Sigmoid colon (tissue), 7 donors: ENCODE results near the gene ZDHHC11B. TPM values are rescaled to one million over a fixed set of nuclear protein-coding genes. Genes with fewer than 3 reads are reported as not detected.
"Not testable (repeated sequence)": the region's sequence is repeated elsewhere in the genome, so short reads cannot be mapped to it uniquely, and the experiment has no call there.

Source experiments
- DNase-seq: peaks from one replicate; pipeline ENCODE4 v3.0.0-alpha.2; 2019
- H3K27ac ChIP-seq, 4 donors: fragments of 200-600 bp; sonication (generic); one replicate each; pipeline ENCODE4 v1.5.1; 2016 to 2019; ENCODE audit warnings: mild to moderate bottlenecking in 1 of 4
- H3K27me3 ChIP-seq, 3 donors: fragments of 200-600 bp; sonication (generic); one replicate each; pipeline ENCODE4 v1.5.1; 2019; ENCODE audit warnings: mild to moderate bottlenecking in 1 of 3
- H3K36me3 ChIP-seq, 4 donors: fragments of 200-600 bp; sonication (generic); one replicate each; pipeline ENCODE4 v1.5.1; 2016 to 2019
- H3K4me1 ChIP-seq, 4 donors: fragments of 200-600 bp; sonication (generic); one replicate each; pipeline ENCODE4 v1.5.1; 2017 to 2019
- H3K4me3 ChIP-seq, 4 donors: fragments of 200-600 bp; sonication (generic); one replicate each; pipeline ENCODE4 v1.5.1; 2017 to 2019; ENCODE audit warnings: mild to moderate bottlenecking in 2 of 4, moderate library complexity in 1 of 4
- H3K9me3 ChIP-seq, 4 donors: fragments of 200-600 bp in 3 of 4; sonication (generic) in 3 of 4; one replicate each; pipeline versions ENCODE4 v1.5.1 to v1.6.1; 2013 to 2019
- CTCF ChIP-seq, 4 experiments: fragments of 450-650 bp in 3 of 4; fragments of 200-600 bp in 1 of 4; IDR thresholded peaks; one replicate each; pipeline ENCODE4 v1.5.1; 2016 to 2019; ENCODE audit warnings: antibody characterized with exemption in 4 of 4, mild to moderate bottlenecking in 3 of 4, moderate library complexity in 2 of 4
- EP300 ChIP-seq, 4 donors: sonication (generic); formaldehyde crosslinking; IDR thresholded peaks; one replicate each; pipeline ENCODE4 v1.6.1; 2017; ENCODE audit warnings: antibody characterized with exemption in 4 of 4
- POLR2A ChIP-seq, 2 donors: fragments of 450-650 bp; IDR thresholded peaks; one replicate each; pipeline ENCODE4 v1.6.1; 2016; ENCODE audit warnings: antibody characterized with exemption in 2 of 2, mild to moderate bottlenecking in 2 of 2, moderate library complexity in 2 of 2
- POLR2AphosphoS5 ChIP-seq, 4 donors: sonication (generic); formaldehyde crosslinking; IDR thresholded peaks; one replicate each; pipeline ENCODE4 v1.6.1; 2017; ENCODE audit warnings: antibody characterized with exemption in 4 of 4
- WGBS, 2 donors: extraction: QIAGEN DNeasy Blood & Tissue Kit; methylation state at CpG; one replicate each; pipeline ENCODE4 v1.1.7; 2013; 5-methylcytosine and 5-hydroxymethylcytosine counted together
- intact Hi-C: fragments of 100-400 bp; cut with DNase I; formaldehyde crosslinking; loops from one replicate; pipeline ENCODE4 v1.15.1; 2023
- polyA plus RNA-seq, 3 donors: library from polyadenylated mRNA; stranded (reverse); fragments of 200-250 nt; gene quantifications; one replicate each; pipeline ENCODE4 v1.2.3, GENCODE V29; 2013
- total RNA-seq, 4 donors: library from RNA; depleted of rRNA; stranded (reverse); fragments of >200 nt; gene quantifications; one replicate each; pipeline ENCODE4 v1.1.0, GENCODE V29; 2016
- donor health status: healthy with polysubstance abuse.
- donor health status: Bipolar disorder and iron deficiency.
- donor health status: healthy.

ZDHHC11B gene
- total and polyA plus RNA-seq, 7 donors, result 0.46 to 12.7 (median 1.8) TPM; not detected in 1

- Histone ChIP-seq H3K9me3 (no peaks in the 10 kb centered on the region), H3K36me3 (peaks cover 0 to 4% (median 0%) of the 10 kb centered on the region in 4 donors), H3K4me1 (peaks cover 0 to 4% (median 1%) of the 10 kb centered on the region in 4 donors), H3K27me3 (no peaks in the 10 kb centered on the region), H3K4me3 (no peak overlapping the region), H3K27ac (no peak overlapping the region)
- no peak for DNase-seq
- TF ChIP-seq POLR2A (IDR thresholded peaks at IDR 0.05) (no peak), POLR2AphosphoS5 (IDR thresholded peaks at IDR 0.05) (no peak), EP300 (IDR thresholded peaks at IDR 0.05) (no peak), CTCF (IDR thresholded peaks at IDR 0.05) (no peak)
- intact Hi-C loops, result no loop called here
- WGBS, 2 donors, result 89% methylated on average over 11 to 12 of the region's 13 CpGs
Observed at GRCh38 chr5:751496-751895, 33.0 kb downstream of the ZDHHC11B start.

DNA sequence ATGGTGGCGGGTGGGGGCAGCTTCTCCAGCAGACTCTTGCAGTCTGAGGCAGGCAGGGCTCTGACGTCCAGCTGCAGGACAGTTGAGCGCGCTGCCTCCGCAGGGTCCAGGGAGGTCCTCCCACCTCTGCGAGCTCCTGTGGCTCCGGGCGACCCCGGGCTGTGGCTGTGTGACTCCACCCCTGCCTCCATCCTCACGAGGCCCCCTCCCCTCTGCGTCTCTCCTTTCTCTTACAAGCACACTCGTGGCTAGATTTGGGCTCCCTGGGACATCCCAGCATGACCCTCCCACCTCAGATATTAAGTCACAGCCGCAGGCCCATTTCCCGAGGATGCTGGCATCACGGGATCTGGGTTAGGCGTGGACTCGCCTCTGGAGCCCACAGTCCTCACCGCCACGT is 34.3 kb downstream of the ZDHHC11B start:
- DNase-seq, H3K4me1 ChIP-seq, intact Hi-C loops, H3K4me3 ChIP-seq, H3K9me3 ChIP-seq, H3K27me3 ChIP-seq, H3K36me3 ChIP-seq, H3K27ac ChIP-seq: not testable (repeated sequence)
- WGBS, 2 donors, result 82 to 93% methylated on average over 7 to 12 of the region's 19 CpGs

GRCh38 chr5:749101-749670 is 35.3 kb downstream of the ZDHHC11B start:
- 87 to 88% methylated on average over 14 of the region's 14 CpGs for WGBS, 2 donors
- Histone ChIP-seq H3K4me1 (no peaks in the 10 kb centered on the region), H3K27me3 (no peaks in the 10 kb centered on the region), H3K4me3 (no peak overlapping the region), H3K9me3 (no peaks in the 10 kb centered on the region), H3K36me3 (peaks cover 0 to 4% (median 0%) of the 10 kb centered on the region in 4 donors), H3K27ac (no peak overlapping the region)
- intact Hi-C loops, result no loop called here
- DNase-seq, result no peak
- no peak for TF ChIP-seq POLR2A (IDR thresholded peaks at IDR 0.05)

GRCh38 chr5:748011-748980 is 36.2 kb downstream of the ZDHHC11B start:
- H3K27ac ChIP-seq, H3K27me3 ChIP-seq, H3K9me3 ChIP-seq, DNase-seq, intact Hi-C loops, H3K4me3 ChIP-seq, H3K36me3 ChIP-seq, H3K4me1 ChIP-seq: not testable (repeated sequence)
- 80 to 82% methylated on average over 17 to 18 of the region's 18 CpGs for WGBS, 2 donors

DNA sequence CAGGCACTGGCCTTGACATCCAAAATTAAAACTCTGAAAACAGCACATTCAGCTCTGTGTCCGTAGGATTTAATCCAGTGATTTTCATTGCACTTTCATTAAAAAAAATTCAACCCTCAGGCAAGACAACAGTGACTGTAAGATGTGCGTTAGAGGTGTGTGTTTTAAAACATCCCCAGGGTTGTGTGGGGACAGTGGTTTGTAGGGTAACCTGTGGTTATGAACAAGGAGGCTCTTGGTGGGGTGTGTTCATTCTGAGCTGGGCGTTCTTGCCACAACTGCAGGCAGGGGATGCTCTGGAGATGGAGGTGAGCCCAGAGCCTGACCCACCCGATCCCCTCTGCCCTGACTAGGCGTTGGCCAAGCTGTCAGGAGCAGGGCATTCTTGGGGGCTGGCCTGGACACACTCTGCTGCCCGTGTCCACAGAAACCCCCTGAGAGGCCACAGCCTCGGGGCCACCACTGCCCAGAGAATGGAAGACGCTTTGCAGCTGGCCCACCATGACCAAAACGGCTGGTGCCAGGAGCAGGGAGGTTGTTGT is 37.2 kb downstream of the ZDHHC11B start:
- DNase-seq, H3K4me1 ChIP-seq, intact Hi-C loops: not testable (repeated sequence)

DNA sequence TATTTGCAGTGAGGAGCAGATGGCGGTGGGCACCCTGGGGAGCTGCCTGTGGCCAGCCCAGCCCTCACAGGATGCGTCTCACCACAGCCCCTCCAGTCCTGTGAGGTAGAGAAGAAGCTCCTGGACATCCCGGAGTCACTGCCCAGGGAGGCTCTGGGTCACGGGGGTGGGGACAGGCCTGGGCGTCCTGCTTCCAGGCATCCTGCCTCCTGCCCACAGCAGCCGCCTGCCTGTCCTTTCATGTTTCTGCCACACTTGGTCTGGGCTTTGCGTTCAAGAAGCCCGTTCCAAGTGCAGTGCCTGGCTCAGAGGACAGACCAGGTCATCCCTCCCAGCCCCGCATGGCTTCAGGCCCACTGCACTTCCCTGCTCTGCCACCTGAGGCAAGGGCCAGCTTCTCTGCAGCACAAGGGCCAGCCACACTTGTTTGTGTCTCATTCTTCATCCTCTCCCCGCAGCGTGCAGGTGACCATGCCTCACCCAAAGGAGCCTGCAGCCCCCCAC is 38.2 kb downstream of the ZDHHC11B start:
- Histone ChIP-seq H3K27me3 (no peaks in the 10 kb centered on the region), H3K4me1 (no peaks in the 10 kb centered on the region), H3K27ac (no peak overlapping the region), H3K9me3 (no peaks in the 10 kb centered on the region), H3K36me3 (peaks cover 0 to 4% (median 0%) of the 10 kb centered on the region in 4 donors), H3K4me3 (no peak overlapping the region)
- no peak for DNase-seq
- WGBS, 2 donors, result 79% methylated on average over 11 of the region's 11 CpGs
- intact Hi-C loops, result no loop called here
- TF ChIP-seq POLR2A (IDR thresholded peaks at IDR 0.05) (no peak), EP300 (IDR thresholded peaks at IDR 0.05) (no peak), POLR2AphosphoS5 (IDR thresholded peaks at IDR 0.05) (no peak), CTCF (IDR thresholded peaks at IDR 0.05) (no peak)

More for the DNA sequence above, 37.2 kb downstream of the ZDHHC11B start:
- WGBS, 2 donors, result 84 to 89% methylated on average over 4 to 6 of the region's 9 CpGs
- H3K4me3 ChIP-seq, H3K27me3 ChIP-seq, H3K36me3 ChIP-seq, H3K27ac ChIP-seq, H3K9me3 ChIP-seq: not testable (repeated sequence)

GRCh38 chr5:745272-746142 is 39.0 kb downstream of the ZDHHC11B start:
- DNase-seq, H3K4me1 ChIP-seq, H3K36me3 ChIP-seq, intact Hi-C loops, H3K27me3 ChIP-seq, H3K9me3 ChIP-seq, H3K27ac ChIP-seq, H3K4me3 ChIP-seq: not testable (repeated sequence)
- 91 to 93% methylated on average over 22 of the region's 23 CpGs for WGBS, 2 donors

GRCh38 chr5:743696-744404 is 40.7 kb downstream of the ZDHHC11B start:
- whole genome bisulfite sequencing, 2 donors, result 85 to 89% methylated on average over 11 of the region's 11 CpGs
- DNase-seq, H3K27ac ChIP-seq, H3K27me3 ChIP-seq, H3K4me3 ChIP-seq, H3K4me1 ChIP-seq, intact Hi-C loops, H3K9me3 ChIP-seq, H3K36me3 ChIP-seq: not testable (repeated sequence)

DNA sequence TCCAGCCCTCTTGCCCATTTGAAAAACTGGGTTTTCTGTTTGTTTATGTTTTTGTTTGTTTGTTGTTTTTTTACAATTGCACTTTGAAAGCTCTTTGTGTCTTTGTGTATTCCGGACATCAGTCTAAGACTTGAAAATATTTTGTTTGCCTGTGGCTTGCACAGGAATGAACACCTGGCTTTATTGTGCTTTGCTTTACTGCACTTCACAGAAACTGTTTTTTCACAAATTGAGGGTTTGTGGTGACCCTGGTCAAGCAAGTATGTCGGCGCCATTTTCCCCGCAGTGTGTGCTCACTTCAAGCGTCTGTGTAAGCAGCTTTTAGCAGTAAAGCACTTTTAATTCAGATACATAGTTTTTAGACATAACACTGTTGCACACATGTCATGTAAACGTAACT is 42.3 kb downstream of the ZDHHC11B start:
- H3K36me3 ChIP-seq, H3K9me3 ChIP-seq, H3K4me3 ChIP-seq, H3K27ac ChIP-seq, intact Hi-C loops, H3K4me1 ChIP-seq, DNase-seq, H3K27me3 ChIP-seq: not testable (repeated sequence)
- WGBS, 2 donors, result 76 to 91% methylated on average over 6 of the region's 6 CpGs
